Natural killer cell treated with Interleukin-12 subunit alpha and Interleukin-12 subunit beta and Interleukin-15 and Interleukin-18, amount 100 ng/mL, for 72 hours (primary cell): ENCODE data around the gene CES4A. TPM values are rescaled to one million over a fixed set of nuclear protein-coding genes. Genes with fewer than 3 reads are reported as not detected.
A peak's percentile ranks its signal among the peaks of the same experiment; 100 is the strongest.
"Not testable (repeated sequence)": the region's sequence is repeated elsewhere in the genome, so short reads cannot be mapped to it uniquely, and the experiment has no call there.

Experiments
- ATAC-seq, 2 donors: fragments of 150-1000 bp; cut with Tn5 transposase in 1 of 2; sonication (Bioruptor Pico), chemical (Tn5 transposase) in 1 of 2; 2 replicates each; pipeline ENCODE4 v1.10.0; 2021
- DNase-seq: peaks from one replicate; pipeline ENCODE4 v3.0.0; 2022; ENCODE audit warnings: low spot score
- H3K27ac Mint-ChIP-seq, 2 donors: 1 replicate in 1 of 2; 2 replicates in 1 of 2; pipeline ENCODE4 v1.8.0; 2022; ENCODE audit warnings: mixed read lengths in 2 of 2, mild to moderate bottlenecking in 1 of 2, moderate library complexity in 1 of 2
- H3K27me3 Mint-ChIP-seq, 2 donors: 1 replicate in 1 of 2; 2 replicates in 1 of 2; pipeline ENCODE4 v1.8.0; 2022; ENCODE audit warnings: mixed read lengths in 2 of 2
- H3K36me3 Mint-ChIP-seq: one replicate; pipeline ENCODE4 v1.8.0; 2022; ENCODE audit warnings: mixed read lengths
- H3K4me1 Mint-ChIP-seq, 2 donors: 1 replicate in 1 of 2; 2 replicates in 1 of 2; pipeline ENCODE4 v1.8.0; 2022; ENCODE audit warnings: low read depth in 2 of 2, mixed read lengths in 2 of 2, mild to moderate bottlenecking in 1 of 2
- H3K4me3 Mint-ChIP-seq: one replicate; pipeline ENCODE4 v1.8.0; 2022; ENCODE audit warnings: mixed read lengths
- H3K9me3 Mint-ChIP-seq: 2 replicates; pipeline ENCODE4 v1.8.0; 2022; ENCODE audit warnings: mixed read lengths
- total RNA-seq, 2 donors: library from RNA; stranded (reverse); gene quantifications; one replicate each; pipeline ENCODE4 v1.2.3, GENCODE V29; 2022

The CES4A gene
- total RNA-seq, 2 donors from 2014 or later = 6.5 to 8.2 TPM

GRCh38 chr16:66961914-66962313 is 26.5 kb upstream of the CES4A start:
- Mint-ChIP-seq H3K4me1 (peaks cover 8 to 17% of the 10 kb centered on the region in 2 donors), H3K4me3 (no peak overlapping the region), H3K36me3 (no peaks in the 10 kb centered on the region), H3K27me3 (peaks cover 15 to 17% of the 10 kb centered on the region in 2 donors), H3K9me3 (no peaks in the 10 kb centered on the region), H3K27ac (peak overlapping the region in 1 of 2 donors; percentile 34)
- no peak for ATAC-seq
- no peak for DNase-seq

GRCh38 chr16:66964049-66964448 is 24.3 kb upstream of the CES4A start:
- H3K36me3 Mint-ChIP-seq = no peaks in the 10 kb centered on the region
- ATAC-seq = no peak
- H3K4me3 Mint-ChIP-seq = no peak overlapping the region
- DNase-seq = no peak
- no peaks in the 10 kb centered on the region for H3K9me3 Mint-ChIP-seq
- H3K4me1 Mint-ChIP-seq = peaks cover 8 to 13% of the 10 kb centered on the region in 2 donors
- H3K27me3 Mint-ChIP-seq = peaks cover 6 to 9% of the 10 kb centered on the region in 2 donors
- H3K27ac Mint-ChIP-seq = no peak overlapping the region

- no peaks in the 10 kb centered on the region for H3K36me3 Mint-ChIP-seq
- no peaks in the 10 kb centered on the region for H3K9me3 Mint-ChIP-seq
- DNase-seq (no peak), ATAC-seq (no peak)
- H3K4me3 Mint-ChIP-seq = no peak overlapping the region
- peaks cover 0 to 3% of the 10 kb centered on the region in 2 donors for H3K27me3 Mint-ChIP-seq
- no peak overlapping the region for H3K27ac Mint-ChIP-seq
- no peaks in the 10 kb centered on the region for H3K4me1 Mint-ChIP-seq
Observed at GRCh38 chr16:66968847-66969246, 19.5 kb upstream of the CES4A start.

- peaks cover 0 to 14% of the 10 kb centered on the region in 2 donors for H3K4me1 Mint-ChIP-seq
- no peak overlapping the region for H3K27ac Mint-ChIP-seq
Observed at GRCh38 chr16:66970775-66971720, 17.3 kb upstream of the CES4A start.

GRCh38 chr16:66972983-66973382 is 15.4 kb upstream of the CES4A start:
- Mint-ChIP-seq H3K36me3 (no peaks in the 10 kb centered on the region), H3K27ac (no peak overlapping the region), H3K9me3 (no peaks in the 10 kb centered on the region), H3K4me3 (no peak overlapping the region), H3K27me3 (peaks cover 0 to 2% of the 10 kb centered on the region in 2 donors), H3K4me1 (peaks cover 3 to 14% of the 10 kb centered on the region in 2 donors)
- DNase-seq = no peak
- no peak for ATAC-seq

More at GRCh38 chr16:66970775-66971720, 17.3 kb upstream of the CES4A start:
- Mint-ChIP-seq H3K27me3 (no peaks in the 10 kb centered on the region), H3K9me3 (no peaks in the 10 kb centered on the region), H3K36me3 (no peaks in the 10 kb centered on the region), H3K4me3 (no peak overlapping the region)
- ATAC-seq (no peak), DNase-seq (peak; percentile 29)

GRCh38 chr16:66973716-66974115 is 14.7 kb upstream of the CES4A start:
- Mint-ChIP-seq H3K4me1 (peaks cover 3 to 14% of the 10 kb centered on the region in 2 donors), H3K9me3 (no peaks in the 10 kb centered on the region), H3K27ac (no peak overlapping the region), H3K36me3 (no peaks in the 10 kb centered on the region), H3K4me3 (no peak overlapping the region), H3K27me3 (peaks cover 0 to 2% of the 10 kb centered on the region in 2 donors)
- no peak for ATAC-seq
- no peak for DNase-seq

- not testable (repeated sequence) for H3K9me3 Mint-ChIP-seq, H3K27me3 Mint-ChIP-seq, ATAC-seq, DNase-seq, H3K36me3 Mint-ChIP-seq
- Mint-ChIP-seq H3K27ac (peak overlapping the region in 1 of 2 donors; percentile 18), H3K4me3 (peak overlapping the region; percentile 77), H3K4me1 (peaks cover 3 to 14% of the 10 kb centered on the region in 2 donors)
Observed at GRCh38 chr16:66974156-66974931, 14.0 kb upstream of the CES4A start.

GRCh38 chr16:66974932-66975246 is 13.5 kb upstream of the CES4A start:
- Mint-ChIP-seq H3K4me1 (peaks cover 3 to 14% of the 10 kb centered on the region in 2 donors), H3K27ac (peak overlapping the region in 1 of 2 donors; percentile 18), H3K4me3 (peak overlapping the region; percentile 77)
- not testable (repeated sequence) for H3K27me3 Mint-ChIP-seq, ATAC-seq, DNase-seq, H3K36me3 Mint-ChIP-seq, H3K9me3 Mint-ChIP-seq

- no peak for ATAC-seq
- Mint-ChIP-seq H3K27me3 (peaks cover 0 to 2% of the 10 kb centered on the region in 2 donors), H3K9me3 (no peaks in the 10 kb centered on the region), H3K27ac (peak overlapping the region in 1 of 2 donors; percentile 18), H3K4me3 (peak overlapping the region; percentile 77), H3K4me1 (peaks cover 3 to 14% of the 10 kb centered on the region in 2 donors), H3K36me3 (no peaks in the 10 kb centered on the region)
- no peak for DNase-seq
Observed at GRCh38 chr16:66975302-66975893, 13.0 kb upstream of the CES4A start.

GRCh38 chr16:66976746-66977145 is 11.6 kb upstream of the CES4A start:
- peaks cover 3 to 14% of the 10 kb centered on the region in 2 donors for H3K4me1 Mint-ChIP-seq
- H3K36me3 Mint-ChIP-seq = no peaks in the 10 kb centered on the region
- ATAC-seq = no peak
- peak overlapping the region in 1 of 2 donors; percentile 16 for H3K27ac Mint-ChIP-seq
- no peak overlapping the region for H3K4me3 Mint-ChIP-seq
- H3K9me3 Mint-ChIP-seq = no peaks in the 10 kb centered on the region
- peaks cover 0 to 2% of the 10 kb centered on the region in 2 donors for H3K27me3 Mint-ChIP-seq
- no peak for DNase-seq

- Mint-ChIP-seq H3K4me1 (peaks cover 3 to 18% of the 10 kb centered on the region in 2 donors), H3K4me3 (no peak overlapping the region)
Observed at GRCh38 chr16:66977341-66978113, 10.9 kb upstream of the CES4A start.

GRCh38 chr16:66979011-66979717 is 9.2 kb upstream of the CES4A start:
- Mint-ChIP-seq H3K36me3 (no peaks in the 10 kb centered on the region), H3K9me3 (no peaks in the 10 kb centered on the region), H3K27me3 (peaks cover 0 to 2% of the 10 kb centered on the region in 2 donors), H3K4me1 (peaks cover 5 to 25% of the 10 kb centered on the region in 2 donors), H3K27ac (no peak overlapping the region), H3K4me3 (no peak overlapping the region)
- DNase-seq (no peak), ATAC-seq (no peak)

More at GRCh38 chr16:66977341-66978113, 10.9 kb upstream of the CES4A start:
- Mint-ChIP-seq H3K27me3 (peaks cover 0 to 2% of the 10 kb centered on the region in 2 donors), H3K9me3 (no peaks in the 10 kb centered on the region), H3K27ac (no peak overlapping the region), H3K36me3 (no peaks in the 10 kb centered on the region)
- DNase-seq (peak; percentile 88), ATAC-seq (peak; percentile 96 to 97)
